GM18870 (cell line): Measurements from ENCODE around the gene TRMT10B.
A peak's percentile ranks its signal among the peaks of the same experiment; 100 is the strongest.
"Not testable (repeated sequence)": the region's sequence is repeated elsewhere in the genome, so short reads cannot be mapped to it uniquely, and the experiment has no call there.

Source experiments
- ATAC-seq: cut with Tn5 transposase; IDR thresholded peaks from one replicate; pipeline ENCODE4 v1.9.1; 2021; ENCODE audit warnings: moderate library complexity; ENCODE audit not compliant: unreplicated experiment

TRMT10B gene

DNA sequence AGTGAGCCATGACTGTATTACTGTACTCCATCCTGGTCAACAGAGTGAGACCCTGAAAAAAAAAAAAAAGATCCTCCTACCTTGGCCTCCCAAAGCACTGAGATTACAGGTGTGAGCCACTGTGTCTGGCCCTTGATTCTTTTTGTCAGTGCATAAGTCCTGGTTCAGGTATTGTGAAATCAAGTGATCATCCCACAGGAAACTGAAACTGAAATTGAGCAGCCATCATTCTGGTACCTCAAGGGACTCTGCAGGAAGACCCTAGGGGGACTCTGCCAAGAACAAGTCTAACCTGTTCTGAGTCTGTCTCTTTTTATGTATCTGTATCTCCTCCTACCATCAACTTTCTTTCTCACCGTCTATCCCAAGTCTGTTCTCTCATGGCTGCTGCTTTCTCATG lies 45.1 kb downstream of the TRMT10B start:
- ATAC-seq: no peak

DNA sequence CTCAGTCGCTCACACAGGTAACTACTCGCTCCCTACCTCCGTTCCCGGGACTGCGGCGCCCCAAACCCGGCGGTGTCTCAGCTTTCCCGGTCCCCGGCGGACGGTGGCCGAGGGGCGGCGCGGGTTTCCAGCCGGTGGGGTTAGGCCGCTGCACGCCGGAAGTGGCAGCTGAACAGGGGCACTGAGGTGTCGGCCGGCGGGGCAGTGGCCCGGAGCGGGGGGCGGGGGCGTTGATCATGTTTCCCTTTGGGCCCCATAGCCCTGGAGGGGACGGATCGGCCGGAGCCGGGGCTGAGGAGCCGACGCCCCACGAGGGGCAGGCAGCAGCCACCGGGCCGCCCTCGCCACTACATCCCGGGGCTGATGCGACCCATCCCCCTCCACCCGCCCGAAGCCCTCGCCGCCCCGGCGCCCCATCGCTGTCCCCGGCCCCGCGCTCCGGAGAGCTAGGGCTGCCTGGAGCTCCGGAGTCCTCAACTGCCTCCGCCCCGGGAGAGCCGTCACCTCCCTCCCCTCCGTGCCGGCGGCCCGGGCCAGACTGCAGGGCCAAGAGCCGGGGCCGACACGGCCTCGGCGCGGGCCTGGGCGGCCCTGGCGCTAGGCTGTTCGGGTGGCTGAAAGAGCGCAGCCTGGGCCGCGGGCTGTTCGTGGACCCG lies 47.2 kb downstream of the TRMT10B start, which contains the start of gene DCAF10:
Gene DCAF10 (plus strand): TSS at position 167 of the 656 bp plus-strand sequence. CDS start 70 bp downstream, at position 237.
- peak; percentile 38 for ATAC-seq

DNA sequence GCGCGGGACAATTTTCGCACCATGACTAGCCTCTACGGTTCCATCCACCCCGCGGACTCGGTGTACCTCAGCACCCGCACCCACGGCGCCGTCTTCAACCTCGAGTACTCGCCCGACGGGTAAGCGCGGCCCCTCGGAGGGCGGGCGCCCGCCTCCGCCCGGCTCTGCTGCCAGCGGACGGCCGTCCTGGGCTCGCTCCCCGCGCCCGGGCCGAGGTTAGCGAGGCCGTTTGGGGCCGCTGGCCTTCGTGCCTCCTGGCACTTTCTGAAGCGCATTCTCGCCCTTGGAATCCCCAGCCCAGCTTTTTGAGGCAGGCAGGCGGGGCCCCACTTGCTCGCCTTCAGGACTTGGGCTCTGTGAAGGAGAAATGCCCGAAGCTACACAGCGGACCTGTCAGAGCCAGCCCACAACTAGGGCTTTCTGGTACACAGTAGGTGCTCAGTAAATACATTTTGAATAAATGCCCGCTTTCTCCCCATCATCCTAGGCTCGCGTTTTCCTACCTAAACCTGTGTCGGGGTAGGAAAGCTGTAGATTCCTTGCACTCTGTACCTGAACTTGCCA lies 47.8 kb downstream of the TRMT10B start:
- ATAC-seq: peak; percentile 11

DNA sequence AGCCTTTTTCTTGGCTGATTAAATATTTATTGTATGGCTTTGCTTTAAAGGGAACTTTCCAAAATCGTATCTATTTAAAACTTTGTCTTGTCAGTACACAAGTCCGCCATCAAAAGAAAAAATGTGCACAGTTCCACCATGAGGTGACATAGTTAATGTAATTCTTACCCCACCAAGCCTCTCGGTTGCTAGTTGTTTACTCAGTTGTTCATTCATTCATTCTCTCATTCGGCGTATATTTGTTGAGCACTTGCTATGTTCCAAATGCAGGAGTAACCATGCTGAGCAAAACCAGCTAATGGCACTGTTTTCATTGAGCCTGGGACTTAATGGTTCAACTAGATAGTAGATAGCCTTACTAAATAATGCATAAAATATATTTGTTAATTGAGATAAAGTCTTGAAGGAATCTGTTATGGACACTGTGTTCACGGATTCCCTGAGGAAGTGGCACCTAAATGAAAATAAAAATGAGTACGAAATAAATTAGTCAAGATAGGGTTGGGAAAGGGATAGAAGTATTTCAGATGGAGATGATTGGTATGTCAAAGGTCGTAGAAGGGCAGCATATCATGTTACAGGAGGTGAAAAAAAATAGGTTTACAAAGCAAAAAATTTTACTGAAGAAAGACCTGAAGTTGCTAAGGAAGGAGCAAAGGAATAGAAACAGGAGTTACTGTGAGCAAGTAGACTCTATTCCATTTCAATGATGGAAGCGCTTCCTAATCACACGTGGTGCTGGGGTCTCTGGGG lies 48.5 kb downstream of the TRMT10B start:
- no peak for ATAC-seq

DNA sequence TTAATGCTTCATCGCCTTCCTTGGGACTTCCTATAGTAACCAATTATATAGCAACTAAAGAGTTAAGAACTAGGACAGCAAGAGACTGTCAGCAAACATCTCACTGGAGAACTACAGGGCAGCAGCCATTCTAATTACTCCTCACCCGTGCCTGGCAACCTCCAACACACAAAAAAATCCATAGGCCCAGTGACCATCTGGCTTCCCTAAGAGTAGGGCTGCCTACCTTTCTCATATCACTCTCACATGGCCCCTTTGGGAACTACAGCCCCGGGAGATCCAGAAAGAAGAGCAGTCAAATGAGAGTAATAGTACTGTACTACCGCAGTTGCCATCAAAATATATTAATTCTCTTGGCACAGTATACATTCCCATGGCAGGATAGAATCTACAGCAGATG lies 52.7 kb downstream of the TRMT10B start:
- no peak for ATAC-seq

DNA sequence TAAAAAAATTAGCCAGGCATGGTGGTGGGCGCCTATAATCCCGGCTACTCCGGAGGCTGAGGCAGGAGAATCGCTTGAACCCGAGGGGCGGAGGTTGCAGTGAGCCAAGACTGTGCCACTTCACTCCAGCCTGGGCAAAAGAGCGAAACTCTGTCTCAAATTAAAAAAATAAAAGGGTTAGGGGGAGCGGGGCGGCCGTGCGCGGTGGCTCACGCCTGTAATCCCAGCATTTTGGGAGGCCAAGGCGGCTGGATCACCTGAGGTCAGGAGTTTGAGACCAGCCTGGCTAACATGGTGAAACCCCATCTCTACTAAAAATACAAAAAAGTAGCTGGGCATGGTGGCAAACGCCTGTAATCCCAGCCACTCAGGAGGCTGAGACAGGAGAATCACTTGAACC lies 56.1 kb downstream of the TRMT10B start:
- not testable (repeated sequence) for ATAC-seq

DNA sequence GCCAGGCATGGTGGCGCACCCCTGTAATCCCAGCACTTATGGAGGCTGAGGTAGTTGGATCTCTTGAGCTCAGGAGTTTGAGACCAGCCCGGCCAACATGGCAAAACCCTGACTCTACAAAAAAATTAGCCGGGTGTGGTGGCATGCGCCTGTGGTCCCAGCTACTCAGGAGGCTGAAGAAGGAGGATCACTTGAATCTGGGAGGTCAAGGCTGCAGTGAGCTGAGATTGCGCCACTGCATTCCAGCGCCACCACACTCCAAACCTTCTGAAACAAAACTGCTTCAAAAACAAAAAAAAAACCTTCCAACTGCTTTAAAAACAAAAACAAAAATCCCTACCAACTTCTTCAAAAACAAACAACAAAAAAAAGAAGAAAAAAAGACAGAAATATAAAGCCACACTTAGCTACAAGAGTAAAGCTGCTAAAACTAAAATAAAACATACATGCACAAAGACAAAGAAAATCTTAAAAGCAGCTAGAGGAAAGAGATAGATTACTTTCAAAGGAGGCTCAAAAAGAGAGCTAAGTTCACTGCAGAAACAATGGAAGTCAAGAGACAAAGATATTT lies 58.4 kb downstream of the TRMT10B start:
- ATAC-seq: no peak

DNA sequence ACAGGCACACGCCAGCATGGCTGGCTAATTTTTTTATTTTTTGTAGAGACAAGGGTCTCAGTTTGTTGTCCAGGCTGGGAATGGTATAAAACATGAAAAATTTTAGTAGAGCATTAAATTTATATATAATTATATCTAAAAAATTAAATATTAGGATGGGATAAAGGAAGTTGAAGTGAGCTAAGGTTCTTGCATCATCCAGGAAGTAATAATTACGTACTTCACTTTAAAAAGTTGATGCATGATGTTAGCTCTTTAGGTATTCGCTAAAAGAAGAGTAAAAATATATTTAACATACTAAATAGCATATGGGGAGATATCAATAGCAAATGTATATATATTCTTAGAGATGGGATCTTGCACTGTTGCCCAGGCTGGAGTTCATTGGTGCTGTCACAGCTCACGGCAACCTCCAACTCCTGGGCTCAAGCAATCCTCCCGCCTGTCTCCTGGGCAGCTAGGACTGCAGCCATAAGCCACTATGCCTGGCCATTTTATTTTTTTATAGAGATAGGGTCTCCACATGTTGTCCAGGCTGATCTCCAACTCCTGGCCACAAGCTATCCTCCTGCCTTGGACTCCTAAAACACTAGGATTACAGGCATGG lies 59.3 kb downstream of the TRMT10B start:
- no peak for ATAC-seq

DNA sequence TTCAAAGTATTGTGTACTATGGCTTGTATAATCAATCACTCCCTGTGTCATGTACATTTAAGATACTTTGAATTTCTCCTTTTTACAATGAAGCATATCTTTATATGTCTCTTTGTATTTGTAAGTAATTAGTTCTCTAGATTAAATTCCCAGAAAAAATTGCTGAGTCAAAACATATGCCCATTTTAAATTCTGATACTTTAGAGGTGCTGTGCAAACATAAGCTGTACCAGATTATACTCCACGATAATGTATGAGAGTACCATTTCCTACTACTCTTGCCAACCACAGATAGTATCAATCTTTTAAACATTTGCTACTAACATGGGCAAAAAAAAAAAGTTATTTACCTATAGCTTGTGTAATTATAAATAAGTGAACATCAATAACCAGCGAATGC lies 65.2 kb downstream of the TRMT10B start:
- ATAC-seq: no peak

DNA sequence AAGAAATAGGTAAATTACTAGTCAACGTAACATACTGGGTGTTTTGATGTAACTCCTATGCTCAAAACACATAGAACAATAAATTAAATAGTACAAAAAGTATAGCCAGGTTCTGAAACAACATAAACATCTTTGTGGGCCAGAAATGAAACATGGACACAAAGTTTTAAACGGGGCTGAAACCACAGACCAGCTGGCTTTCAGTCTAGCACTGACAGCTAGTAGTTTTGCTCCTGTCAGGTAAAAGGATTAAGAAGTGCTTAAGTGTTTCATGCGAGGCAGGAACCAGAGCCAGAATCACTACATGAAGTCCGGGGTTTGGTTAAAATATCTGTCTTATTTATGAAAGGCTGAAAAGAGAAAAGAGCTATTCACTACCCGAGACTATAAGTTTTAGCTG lies 66.5 kb downstream of the TRMT10B start:
- ATAC-seq: peak; percentile 63

DNA sequence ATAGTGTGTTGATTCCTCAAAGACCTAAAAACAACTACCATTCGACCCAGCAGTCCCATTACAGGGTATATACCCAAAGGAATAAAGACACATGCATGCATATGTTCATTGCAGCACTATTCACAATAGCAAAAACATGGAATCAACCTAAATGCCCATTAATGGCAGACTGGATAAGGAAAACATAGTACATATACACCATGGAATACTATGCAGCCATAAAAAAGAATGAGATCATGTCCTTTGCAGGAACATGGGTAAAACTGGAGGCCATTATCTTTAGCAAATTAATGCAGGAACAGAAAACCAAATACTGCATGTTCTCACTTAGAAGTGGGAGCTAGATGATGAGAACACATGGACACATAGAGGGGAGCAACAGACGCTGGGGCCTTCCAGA lies 71.6 kb downstream of the TRMT10B start:
- not testable (repeated sequence) for ATAC-seq

DNA sequence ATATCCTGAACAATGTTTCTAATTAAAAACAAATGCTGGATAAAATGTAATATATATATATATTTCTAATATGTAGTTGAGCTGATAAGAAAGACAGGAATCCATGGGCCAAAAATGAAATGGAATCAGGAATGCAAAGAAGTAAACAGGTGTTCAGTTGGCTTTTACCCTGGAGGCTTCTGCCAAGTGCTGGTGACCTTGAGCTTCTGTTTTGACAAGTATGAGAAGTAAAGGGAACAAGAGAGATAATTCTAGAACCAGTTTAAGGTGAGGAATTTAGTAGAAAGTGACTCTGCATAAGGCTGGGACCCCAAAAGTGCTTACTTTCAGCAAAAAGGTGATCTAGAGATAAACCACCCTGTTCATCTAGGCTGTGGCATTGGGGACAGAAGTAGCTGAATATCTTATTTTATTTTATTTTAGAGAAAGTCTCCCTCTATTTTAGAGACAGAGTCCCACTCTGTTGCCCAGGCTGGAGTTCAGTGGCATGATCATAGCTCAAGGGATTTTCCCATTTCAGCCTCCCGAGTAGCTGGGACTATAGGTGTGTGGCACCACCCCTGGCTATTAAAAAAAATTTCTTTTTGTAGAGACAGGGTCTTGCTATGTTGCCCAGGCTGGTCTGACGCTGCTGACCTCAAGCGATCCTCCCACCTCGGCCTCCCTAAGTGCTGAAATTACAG lies 74.0 kb downstream of the TRMT10B start:
- ATAC-seq: no peak
